Measurements from ENCODE around the gene KRT72. TPM values are rescaled to one million over a fixed set of nuclear protein-coding genes. Genes with fewer than 3 reads are reported as not detected.

The KRT72 gene
- polyA plus RNA-seq, 4 donors: 3.2 to 24.6 (median 9.8) TPM; not detected in 1

DNA sequence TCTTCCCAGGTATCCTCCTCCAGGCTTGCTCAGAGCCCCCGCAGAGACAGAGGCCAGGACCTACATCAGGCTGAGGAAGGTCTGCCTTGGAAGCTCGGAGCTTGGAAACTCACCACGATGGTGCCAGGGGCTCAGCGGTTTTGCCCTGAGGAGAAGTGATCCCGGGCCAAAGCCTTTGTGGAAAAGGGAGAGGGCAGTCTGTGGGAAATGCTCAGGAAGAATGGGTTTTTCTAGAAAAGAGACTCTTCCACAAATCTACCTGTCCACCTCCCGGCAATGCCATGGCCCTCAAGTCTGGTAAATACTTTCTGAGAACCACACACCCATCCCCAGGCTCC lies 42.8 kb upstream of the KRT72 start:
- no peak for FAIRE-seq
- Histone ChIP-seq H3K27ac (ENCODE audit: low read depth in 1 of 3, low read length in 2 of 3) (no peak overlapping the region), H3K9me3 (ENCODE audit: control insufficient read depth in 2 of 2, insufficient read depth in 1 of 2, low read depth in 1 of 2, low read length in 1 of 2) (peaks cover 0 to 6% of the 10 kb centered on the region in 2 donors), H3K36me3 (ENCODE audit: control insufficient read depth in 3 of 3, insufficient read depth in 2 of 3, low read depth in 1 of 3, low read length in 3 of 3) (no peaks in the 10 kb centered on the region), H3K27me3 (ENCODE audit: control insufficient read depth in 3 of 3, insufficient read depth in 3 of 3, low read length in 3 of 3) (no peaks in the 10 kb centered on the region), H3K4me1 (ENCODE audit: control insufficient read depth in 3 of 3, insufficient read depth in 2 of 3, low read depth in 1 of 3, low read length in 2 of 3) (peaks cover 0 to 25% (median 4%) of the 10 kb centered on the region in 3 donors), H3K4me3 (ENCODE audit: low read depth in 1 of 3, low read length in 3 of 3) (no peak overlapping the region)
- DNase-seq: no peak
- WGBS, 3 donors: 90 to 94% (median 91%) methylated on average over 6 of the region's 6 CpGs

DNA sequence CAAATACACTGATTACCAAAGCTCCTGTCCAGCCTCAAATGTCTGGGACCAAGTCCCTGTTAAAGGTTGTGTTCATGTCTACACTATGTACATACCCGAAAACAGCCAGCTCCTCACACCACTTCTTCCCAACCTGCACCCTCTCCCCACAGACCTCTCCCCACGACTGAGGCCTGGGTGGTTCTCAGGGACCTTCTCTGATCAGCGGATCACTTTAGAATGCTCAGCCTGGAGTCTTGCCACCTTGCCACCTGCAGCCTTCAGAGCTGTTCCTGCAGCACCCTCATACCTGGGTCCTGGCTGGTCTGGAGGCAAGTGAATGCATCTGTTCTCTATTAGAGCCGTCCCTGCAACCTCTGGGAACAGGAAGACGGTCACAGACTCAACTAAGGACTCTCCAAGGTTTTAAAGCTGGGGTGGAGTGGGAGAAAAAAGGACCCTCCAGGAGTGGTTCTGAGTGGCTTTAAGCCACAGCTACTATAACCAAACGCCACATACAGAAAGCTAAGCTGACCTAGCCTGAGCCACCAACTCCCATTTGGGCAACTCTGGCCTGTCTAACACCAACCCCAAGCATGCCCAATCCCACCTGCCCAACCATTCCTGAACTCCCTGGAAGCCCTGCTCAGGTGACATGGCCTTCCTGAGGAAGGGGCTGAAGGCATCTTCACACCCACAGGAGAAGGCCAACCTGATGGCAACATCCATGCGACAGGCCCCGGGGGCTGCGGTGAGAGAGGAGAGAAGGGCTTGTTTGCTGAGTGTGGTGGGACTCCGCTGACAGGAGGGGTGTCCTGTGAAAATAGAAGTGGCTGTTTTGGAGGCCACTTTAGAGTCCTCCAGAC lies 42.2 kb upstream of the KRT72 start:
- H3K27ac ChIP-seq (ENCODE audit: low read depth in 1 of 3, low read length in 2 of 3): no peak overlapping the region
- no peak for DNase-seq
- WGBS, 3 donors: 77 to 89% (median 88%) methylated on average over 8 to 10 of the region's 10 CpGs
- H3K27me3 ChIP-seq (ENCODE audit: control insufficient read depth in 3 of 3, insufficient read depth in 3 of 3, low read length in 3 of 3): no peaks in the 10 kb centered on the region
- no peak for FAIRE-seq
- H3K9me3 ChIP-seq (ENCODE audit: control insufficient read depth in 2 of 2, insufficient read depth in 1 of 2, low read depth in 1 of 2, low read length in 1 of 2): peaks cover 0 to 6% of the 10 kb centered on the region in 2 donors
- H3K4me3 ChIP-seq (ENCODE audit: low read depth in 1 of 3, low read length in 3 of 3): no peak overlapping the region
- peaks cover 0 to 25% (median 4%) of the 10 kb centered on the region in 3 donors for H3K4me1 ChIP-seq (ENCODE audit: control insufficient read depth in 3 of 3, insufficient read depth in 2 of 3, low read depth in 1 of 3, low read length in 2 of 3)
- H3K36me3 ChIP-seq (ENCODE audit: control insufficient read depth in 3 of 3, insufficient read depth in 2 of 3, low read depth in 1 of 3, low read length in 3 of 3): no peaks in the 10 kb centered on the region

DNA sequence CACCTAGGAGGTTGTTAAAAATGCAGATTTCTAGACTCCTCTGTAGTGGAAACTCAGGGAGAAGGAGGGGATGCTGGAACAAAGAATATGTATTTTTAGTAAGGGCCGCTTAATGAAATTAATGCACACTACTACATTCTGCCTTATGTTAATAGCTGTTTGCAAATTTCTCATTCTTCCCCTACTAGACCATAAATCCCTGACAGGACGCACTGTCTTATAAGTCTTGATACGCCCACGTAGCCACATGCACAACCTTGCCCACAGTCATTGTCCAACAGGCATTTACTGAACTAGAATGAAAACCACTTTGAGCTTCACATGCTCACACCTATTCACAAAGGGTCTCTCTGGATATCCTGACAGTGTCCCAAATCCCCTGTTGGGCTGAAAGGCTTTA lies 40.2 kb upstream of the KRT72 start:
- H3K4me3 ChIP-seq (ENCODE audit: low read depth in 1 of 3, low read length in 3 of 3): no peak overlapping the region
- no peak for FAIRE-seq
- WGBS, 3 donors: 62 to 76% (median 74%) methylated on average over 4 of the region's 4 CpGs

DNA sequence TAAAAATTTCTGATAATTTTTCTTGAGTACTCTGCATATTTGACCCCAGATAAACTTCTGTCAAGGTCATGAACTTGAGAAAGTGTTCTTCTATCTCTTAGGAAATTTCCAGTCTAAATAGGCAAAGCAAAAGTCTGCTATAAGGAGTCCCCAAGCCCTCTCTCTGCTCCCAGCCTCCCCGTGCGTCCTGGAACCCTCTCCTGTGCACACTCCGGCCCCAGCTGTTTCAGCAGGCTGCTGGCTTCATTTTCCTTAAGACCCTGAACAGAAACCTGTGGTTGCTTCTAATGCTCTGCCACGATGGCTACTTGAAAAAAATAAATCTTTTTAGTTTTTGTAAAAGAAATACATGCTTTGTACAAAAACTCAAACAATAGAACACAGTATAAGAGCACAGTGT lies 36.0 kb upstream of the KRT72 start:
- no peak for FAIRE-seq
- Histone ChIP-seq H3K4me1 (ENCODE audit: control insufficient read depth in 3 of 3, insufficient read depth in 2 of 3, low read depth in 1 of 3, low read length in 2 of 3) (no peaks in the 10 kb centered on the region), H3K27me3 (ENCODE audit: control insufficient read depth in 3 of 3, insufficient read depth in 3 of 3, low read length in 3 of 3) (no peaks in the 10 kb centered on the region), H3K36me3 (ENCODE audit: control insufficient read depth in 3 of 3, insufficient read depth in 2 of 3, low read depth in 1 of 3, low read length in 3 of 3) (no peaks in the 10 kb centered on the region), H3K27ac (ENCODE audit: low read depth in 1 of 3, low read length in 2 of 3) (no peak overlapping the region), H3K9me3 (ENCODE audit: control insufficient read depth in 2 of 2, insufficient read depth in 1 of 2, low read depth in 1 of 2, low read length in 1 of 2) (no peaks in the 10 kb centered on the region), H3K4me3 (ENCODE audit: low read depth in 1 of 3, low read length in 3 of 3) (no peak overlapping the region)
- 72 to 89% (median 81%) methylated on average over 4 of the region's 4 CpGs for WGBS, 3 donors
- DNase-seq: no peak

More for the DNA sequence above, 40.2 kb upstream of the KRT72 start:
- H3K9me3 ChIP-seq (ENCODE audit: control insufficient read depth in 2 of 2, insufficient read depth in 1 of 2, low read depth in 1 of 2, low read length in 1 of 2): peaks cover 0 to 6% of the 10 kb centered on the region in 2 donors
- no peaks in the 10 kb centered on the region for H3K36me3 ChIP-seq (ENCODE audit: control insufficient read depth in 3 of 3, insufficient read depth in 2 of 3, low read depth in 1 of 3, low read length in 3 of 3)
- H3K27ac ChIP-seq (ENCODE audit: low read depth in 1 of 3, low read length in 2 of 3): no peak overlapping the region
- H3K4me1 ChIP-seq (ENCODE audit: control insufficient read depth in 3 of 3, insufficient read depth in 2 of 3, low read depth in 1 of 3, low read length in 2 of 3): peaks cover 0 to 16% (median 0%) of the 10 kb centered on the region in 3 donors
- DNase-seq: no peak
- no peaks in the 10 kb centered on the region for H3K27me3 ChIP-seq (ENCODE audit: control insufficient read depth in 3 of 3, insufficient read depth in 3 of 3, low read length in 3 of 3)

DNA sequence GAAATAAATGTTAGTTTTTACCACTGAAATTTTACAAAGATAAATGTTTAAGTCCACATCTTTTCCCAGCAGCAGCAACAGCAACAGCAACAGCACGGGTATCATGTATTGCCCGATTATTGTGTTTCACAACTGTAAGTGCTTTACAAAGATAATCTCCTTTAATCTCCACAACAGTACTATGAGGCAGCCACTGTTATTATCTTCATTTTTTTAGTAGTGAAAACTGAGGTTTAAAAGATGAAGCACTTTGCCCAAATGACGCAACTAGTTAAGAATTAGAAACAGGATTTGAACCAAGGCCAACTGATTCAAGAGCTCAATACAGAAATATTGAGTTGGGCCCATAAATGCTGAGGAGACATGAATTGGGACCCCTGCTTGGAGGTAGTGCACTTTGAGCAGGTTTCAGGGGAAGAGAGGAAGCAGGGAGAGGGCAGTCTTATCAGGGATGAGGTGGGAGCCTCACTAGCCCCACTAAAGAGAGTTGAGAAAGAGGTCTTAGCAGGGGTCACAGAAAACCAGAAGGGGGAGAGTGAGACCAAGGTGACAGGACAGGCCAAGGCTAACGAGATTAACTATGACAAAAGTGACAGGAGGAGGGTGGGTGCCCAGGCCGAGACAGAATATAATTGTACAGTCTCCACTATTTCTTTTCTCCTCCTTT lies 35.5 kb upstream of the KRT72 start:
- no peak overlapping the region for H3K4me3 ChIP-seq (ENCODE audit: low read depth in 1 of 3, low read length in 3 of 3)
- 34 to 54% (median 45%) methylated on average over 5 of the region's 5 CpGs for WGBS, 3 donors
- FAIRE-seq (no peak), DNase-seq (no peak)
- no peak overlapping the region for H3K27ac ChIP-seq (ENCODE audit: low read depth in 1 of 3, low read length in 2 of 3)
- no peaks in the 10 kb centered on the region for H3K36me3 ChIP-seq (ENCODE audit: control insufficient read depth in 3 of 3, insufficient read depth in 2 of 3, low read depth in 1 of 3, low read length in 3 of 3)
- no peaks in the 10 kb centered on the region for H3K4me1 ChIP-seq (ENCODE audit: control insufficient read depth in 3 of 3, insufficient read depth in 2 of 3, low read depth in 1 of 3, low read length in 2 of 3)
- H3K9me3 ChIP-seq (ENCODE audit: control insufficient read depth in 2 of 2, insufficient read depth in 1 of 2, low read depth in 1 of 2, low read length in 1 of 2): no peaks in the 10 kb centered on the region
- no peaks in the 10 kb centered on the region for H3K27me3 ChIP-seq (ENCODE audit: control insufficient read depth in 3 of 3, insufficient read depth in 3 of 3, low read length in 3 of 3)

DNA sequence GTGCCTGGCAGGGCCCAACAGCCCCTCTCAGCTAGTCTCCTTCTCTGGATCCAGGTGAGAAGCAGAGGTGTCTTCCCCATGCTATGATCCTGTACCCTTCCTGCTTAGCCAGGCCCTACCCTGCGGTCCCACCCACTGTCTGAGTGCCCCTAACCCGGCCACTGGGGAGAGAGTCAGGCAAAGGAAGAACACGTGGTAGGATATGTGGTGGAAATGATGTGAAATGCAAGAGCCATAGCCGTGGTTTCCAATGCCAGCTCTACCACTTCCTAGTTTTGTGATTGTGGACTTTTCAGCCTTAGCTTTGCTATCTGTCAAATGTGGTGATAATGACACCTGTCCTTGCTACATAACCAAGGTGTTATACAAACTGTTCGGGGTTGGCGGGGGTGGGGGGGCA lies 34.9 kb upstream of the KRT72 start:
- no peak overlapping the region for H3K4me3 ChIP-seq (ENCODE audit: low read depth in 1 of 3, low read length in 3 of 3)
- no peaks in the 10 kb centered on the region for H3K4me1 ChIP-seq (ENCODE audit: control insufficient read depth in 3 of 3, insufficient read depth in 2 of 3, low read depth in 1 of 3, low read length in 2 of 3)
- H3K9me3 ChIP-seq (ENCODE audit: control insufficient read depth in 2 of 2, insufficient read depth in 1 of 2, low read depth in 1 of 2, low read length in 1 of 2): no peaks in the 10 kb centered on the region
- WGBS, 3 donors: 39 to 67% (median 42%) methylated on average over 6 of the region's 6 CpGs
- DNase-seq (no peak), FAIRE-seq (no peak)
- no peak overlapping the region for H3K27ac ChIP-seq (ENCODE audit: low read depth in 1 of 3, low read length in 2 of 3)
- H3K27me3 ChIP-seq (ENCODE audit: control insufficient read depth in 3 of 3, insufficient read depth in 3 of 3, low read length in 3 of 3): no peaks in the 10 kb centered on the region
- H3K36me3 ChIP-seq (ENCODE audit: control insufficient read depth in 3 of 3, insufficient read depth in 2 of 3, low read depth in 1 of 3, low read length in 3 of 3): no peaks in the 10 kb centered on the region

DNA sequence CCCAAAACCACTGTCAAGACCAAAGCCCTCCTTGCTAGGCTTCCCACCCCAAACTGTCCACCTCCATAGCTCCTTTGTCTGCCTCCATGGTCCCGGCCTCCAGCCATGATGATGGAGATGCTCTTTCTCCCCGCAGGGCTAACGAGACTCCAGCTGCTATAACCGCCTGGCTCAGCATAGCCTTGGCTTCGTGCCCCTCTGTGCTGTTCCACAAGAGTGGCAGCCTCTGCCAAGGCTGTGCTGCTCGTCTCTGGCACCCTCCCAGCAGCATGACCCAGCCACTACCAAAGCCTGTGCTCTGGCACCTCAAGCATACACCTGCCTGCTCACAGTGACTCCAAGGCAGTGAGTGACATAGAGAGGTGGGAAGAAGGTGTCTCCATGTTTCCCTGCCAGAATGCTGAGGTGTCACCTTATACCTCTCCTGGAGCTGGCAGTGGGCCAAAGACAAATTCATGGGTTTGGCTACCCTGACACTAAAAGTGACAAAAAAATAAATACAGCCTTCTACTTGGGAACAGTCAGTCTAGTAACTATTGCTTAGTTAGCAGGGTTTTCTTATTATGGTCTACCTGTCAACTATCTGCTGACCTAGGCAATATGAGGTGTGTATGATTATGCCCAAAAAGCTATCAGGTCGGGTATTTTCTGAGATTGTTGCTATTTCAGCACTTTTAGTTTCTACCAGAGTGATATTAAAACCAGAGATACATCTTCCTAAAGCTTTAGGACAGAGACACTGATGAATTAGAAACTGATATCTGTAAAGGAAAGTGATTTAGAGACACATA lies 33.2 kb upstream of the KRT72 start:
- no peak for DNase-seq
- Histone ChIP-seq H3K9me3 (ENCODE audit: control insufficient read depth in 2 of 2, insufficient read depth in 1 of 2, low read depth in 1 of 2, low read length in 1 of 2) (no peaks in the 10 kb centered on the region), H3K27ac (ENCODE audit: low read depth in 1 of 3, low read length in 2 of 3) (no peak overlapping the region), H3K4me3 (ENCODE audit: low read depth in 1 of 3, low read length in 3 of 3) (no peak overlapping the region), H3K27me3 (ENCODE audit: control insufficient read depth in 3 of 3, insufficient read depth in 3 of 3, low read length in 3 of 3) (no peaks in the 10 kb centered on the region), H3K36me3 (ENCODE audit: control insufficient read depth in 3 of 3, insufficient read depth in 2 of 3, low read depth in 1 of 3, low read length in 3 of 3) (no peaks in the 10 kb centered on the region), H3K4me1 (ENCODE audit: control insufficient read depth in 3 of 3, insufficient read depth in 2 of 3, low read depth in 1 of 3, low read length in 2 of 3) (peaks cover 0 to 4% (median 0%) of the 10 kb centered on the region in 3 donors)
- 17 to 53% (median 18%) methylated on average over 7 of the region's 7 CpGs for WGBS, 3 donors
- FAIRE-seq: no peak

DNA sequence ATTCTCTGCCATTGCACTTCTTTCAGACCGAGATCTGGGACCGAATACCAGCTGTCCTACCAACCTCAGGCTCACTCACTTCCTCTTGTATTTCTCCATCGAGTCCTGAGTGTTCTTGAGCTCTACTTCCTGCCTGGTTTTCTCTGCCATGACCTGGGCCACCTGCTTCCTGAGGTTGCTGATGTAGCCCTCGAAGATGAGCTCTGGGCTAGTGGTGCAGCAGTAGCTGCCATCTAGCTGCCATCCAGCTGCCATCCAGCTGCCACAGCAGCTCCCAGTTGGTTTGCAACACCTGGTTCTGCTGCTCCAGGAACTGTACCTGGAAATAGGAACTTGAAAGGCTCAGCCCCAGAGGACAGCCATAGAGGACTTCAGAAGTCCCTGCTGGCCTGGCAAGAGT lies 32.1 kb upstream of the KRT72 start:
- 48 to 71% (median 63%) methylated on average over 4 of the region's 4 CpGs for WGBS, 3 donors
- H3K27me3 ChIP-seq (ENCODE audit: control insufficient read depth in 3 of 3, insufficient read depth in 3 of 3, low read length in 3 of 3): no peaks in the 10 kb centered on the region
- H3K27ac ChIP-seq (ENCODE audit: low read depth in 1 of 3, low read length in 2 of 3): no peak overlapping the region
- FAIRE-seq (no peak), DNase-seq (no peak)
- H3K9me3 ChIP-seq (ENCODE audit: control insufficient read depth in 2 of 2, insufficient read depth in 1 of 2, low read depth in 1 of 2, low read length in 1 of 2): no peaks in the 10 kb centered on the region
- H3K4me1 ChIP-seq (ENCODE audit: control insufficient read depth in 3 of 3, insufficient read depth in 2 of 3, low read depth in 1 of 3, low read length in 2 of 3): peaks cover 0 to 10% (median 0%) of the 10 kb centered on the region in 3 donors
- no peak overlapping the region for H3K4me3 ChIP-seq (ENCODE audit: low read depth in 1 of 3, low read length in 3 of 3)
- H3K36me3 ChIP-seq (ENCODE audit: control insufficient read depth in 3 of 3, insufficient read depth in 2 of 3, low read depth in 1 of 3, low read length in 3 of 3): no peaks in the 10 kb centered on the region

All from small intestine (tissue), 7 donors.